AG09309 (cell line): ENCODE data around the gene KSR1.

Experiments
- DNase-seq: peaks from one replicate; pipeline ENCODE4 v3.0.0-alpha.2; 2010; ENCODE audit warnings: low read depth
- H3K4me3 ChIP-seq: 2 replicates; pipeline ENCODE4 v1.5.1; 2011; ENCODE audit warnings: mild to moderate bottlenecking, low read depth, low read length, moderate library complexity; ENCODE audit not compliant: control insufficient read depth
- TF ChIP-seq, protein P1 (sequence below): IDR thresholded peaks from 2 replicates; pipeline ENCODE4 v1.5.1; 2011; ENCODE audit warnings: mild to moderate bottlenecking, low read depth, low read length, inconsistent platforms; ENCODE audit not compliant: insufficient read depth, control insufficient read depth; ENCODE audit errors: missing control alignments

Gene KSR1

DNA sequence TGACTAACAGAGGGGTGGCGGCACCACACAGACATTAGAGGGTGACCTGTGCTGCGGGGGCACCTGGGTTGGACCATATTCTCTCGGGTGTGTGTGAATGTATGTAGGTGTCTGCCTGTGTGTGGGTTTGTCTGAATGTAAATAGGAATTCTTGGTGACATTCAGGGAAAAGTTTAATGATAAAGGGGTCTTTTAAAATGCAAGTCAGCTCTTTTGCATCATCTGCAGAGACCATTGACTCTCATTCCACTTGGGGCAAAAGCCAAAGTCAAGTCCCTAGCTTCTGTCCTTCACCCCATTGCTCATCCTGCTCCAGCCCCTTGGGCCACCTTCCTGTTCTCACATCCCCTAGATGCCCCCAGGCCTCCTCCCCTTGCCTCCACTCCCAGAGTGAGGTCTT lies 23.6 kb downstream of the KSR1 start:
- DNase-seq, result no peak
- no peak overlapping the region for H3K4me3 ChIP-seq
- TF ChIP-seq, protein P1, sequence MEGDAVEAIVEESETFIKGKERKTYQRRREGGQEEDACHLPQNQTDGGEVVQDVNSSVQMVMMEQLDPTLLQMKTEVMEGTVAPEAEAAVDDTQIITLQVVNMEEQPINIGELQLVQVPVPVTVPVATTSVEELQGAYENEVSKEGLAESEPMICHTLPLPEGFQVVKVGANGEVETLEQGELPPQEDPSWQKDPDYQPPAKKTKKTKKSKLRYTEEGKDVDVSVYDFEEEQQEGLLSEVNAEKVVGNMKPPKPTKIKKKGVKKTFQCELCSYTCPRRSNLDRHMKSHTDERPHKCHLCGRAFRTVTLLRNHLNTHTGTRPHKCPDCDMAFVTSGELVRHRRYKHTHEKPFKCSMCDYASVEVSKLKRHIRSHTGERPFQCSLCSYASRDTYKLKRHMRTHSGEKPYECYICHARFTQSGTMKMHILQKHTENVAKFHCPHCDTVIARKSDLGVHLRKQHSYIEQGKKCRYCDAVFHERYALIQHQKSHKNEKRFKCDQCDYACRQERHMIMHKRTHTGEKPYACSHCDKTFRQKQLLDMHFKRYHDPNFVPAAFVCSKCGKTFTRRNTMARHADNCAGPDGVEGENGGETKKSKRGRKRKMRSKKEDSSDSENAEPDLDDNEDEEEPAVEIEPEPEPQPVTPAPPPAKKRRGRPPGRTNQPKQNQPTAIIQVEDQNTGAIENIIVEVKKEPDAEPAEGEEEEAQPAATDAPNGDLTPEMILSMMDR, result no peak

DNA sequence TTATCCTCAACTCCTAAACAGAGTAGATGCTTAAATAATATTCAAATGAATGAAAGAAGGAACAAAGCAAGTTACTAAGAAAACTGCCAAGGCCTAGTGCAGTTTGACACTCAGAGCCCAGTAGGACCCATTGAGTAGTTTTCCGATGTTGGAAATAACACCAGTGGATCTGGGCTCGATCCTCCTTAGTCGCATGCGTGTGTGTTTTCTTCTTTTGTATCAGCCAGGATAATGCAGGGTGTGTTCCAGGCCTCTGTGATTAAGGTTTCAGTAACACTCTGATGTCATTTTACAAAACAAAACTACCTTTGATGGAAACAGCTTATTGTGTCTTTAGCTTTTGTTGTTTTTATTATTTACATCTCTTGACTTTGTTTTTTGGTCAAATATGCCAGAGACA lies 24.5 kb downstream of the KSR1 start:
- H3K4me3 ChIP-seq, result no peak overlapping the region
- no peak for DNase-seq
- TF ChIP-seq, protein P1, result no peak

DNA sequence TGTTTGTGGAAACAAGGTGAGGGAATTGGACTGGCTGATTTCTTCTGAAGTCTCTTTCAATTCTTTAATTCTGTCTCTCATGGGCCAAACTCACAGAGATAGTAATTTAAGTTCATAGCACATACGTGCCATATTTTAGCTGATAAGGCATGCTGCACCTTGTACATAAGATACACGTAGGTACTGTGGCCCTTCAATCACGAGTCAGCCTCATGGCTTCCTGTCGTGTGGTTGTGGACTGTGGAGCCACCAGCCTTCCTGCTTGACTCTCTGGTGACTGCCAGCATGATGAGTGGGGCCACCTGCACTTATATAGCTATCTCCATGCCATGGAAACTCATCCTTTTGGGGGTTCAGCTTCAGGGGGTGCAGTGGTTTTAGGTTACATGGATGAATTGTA lies 25.1 kb downstream of the KSR1 start:
- H3K4me3 ChIP-seq, result no peak overlapping the region
- TF ChIP-seq, protein P1, result no peak
- no peak for DNase-seq

DNA sequence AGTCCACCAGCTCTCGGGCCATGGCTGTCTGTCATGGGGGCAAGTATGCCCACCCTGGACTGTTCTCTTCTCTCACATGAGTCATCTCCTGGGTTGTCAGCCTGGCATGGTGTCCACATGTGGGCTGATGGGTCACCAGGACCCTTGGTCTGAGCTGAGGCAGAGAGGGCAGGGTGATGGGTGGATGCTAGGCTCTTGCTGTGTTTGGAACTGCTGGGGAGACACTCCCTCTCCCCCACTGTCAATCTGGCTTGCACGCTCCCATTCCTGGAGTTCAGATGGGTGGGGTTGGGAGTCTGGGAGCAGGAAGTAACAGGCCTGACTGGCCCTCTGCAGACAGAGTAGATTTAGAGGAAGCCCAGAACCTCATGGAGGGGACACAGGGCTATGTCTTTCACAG lies 28.9 kb downstream of the KSR1 start:
- no peak overlapping the region for H3K4me3 ChIP-seq
- TF ChIP-seq, protein P1, result no peak
- no peak for DNase-seq

DNA sequence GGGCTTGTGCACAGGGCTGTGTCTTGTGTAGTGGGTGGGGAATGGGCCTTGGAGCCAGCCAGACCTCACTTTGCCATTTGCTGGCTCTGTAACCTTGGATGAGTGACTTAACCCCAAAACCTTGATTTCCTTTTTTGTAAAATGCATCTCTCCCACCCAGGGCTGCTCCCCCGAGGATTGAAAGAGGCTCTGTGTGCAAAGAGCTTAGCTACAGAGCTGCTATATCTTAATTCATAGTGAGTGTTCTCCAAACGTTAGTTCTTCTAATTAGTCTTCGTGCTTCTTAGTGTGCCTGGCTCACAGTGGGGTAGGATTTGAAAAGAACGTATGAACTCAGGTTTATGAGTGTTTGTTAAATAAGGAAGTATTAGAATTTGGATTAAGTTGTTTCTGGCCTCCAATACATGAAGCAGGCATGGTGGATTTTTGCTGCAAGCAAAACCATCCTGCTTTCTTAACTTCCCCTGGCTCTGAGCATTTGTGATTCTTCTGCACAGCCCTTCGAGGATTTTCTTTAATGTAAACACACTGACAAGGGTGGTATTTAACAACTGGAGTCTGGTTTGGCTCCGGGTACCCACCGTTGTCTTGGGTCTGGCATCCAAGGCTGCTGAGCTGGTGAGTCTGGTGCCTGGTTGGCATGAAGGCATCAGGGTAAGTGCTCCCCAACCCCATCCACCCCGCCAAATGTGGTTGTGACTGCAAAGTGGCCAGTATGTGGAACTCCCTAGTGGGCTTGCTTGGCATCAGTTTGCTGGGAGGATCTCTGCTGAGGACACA lies 29.7 kb downstream of the KSR1 start:
- DNase-seq, result no peak
- TF ChIP-seq, protein P1, result no peak
- no peak overlapping the region for H3K4me3 ChIP-seq

DNA sequence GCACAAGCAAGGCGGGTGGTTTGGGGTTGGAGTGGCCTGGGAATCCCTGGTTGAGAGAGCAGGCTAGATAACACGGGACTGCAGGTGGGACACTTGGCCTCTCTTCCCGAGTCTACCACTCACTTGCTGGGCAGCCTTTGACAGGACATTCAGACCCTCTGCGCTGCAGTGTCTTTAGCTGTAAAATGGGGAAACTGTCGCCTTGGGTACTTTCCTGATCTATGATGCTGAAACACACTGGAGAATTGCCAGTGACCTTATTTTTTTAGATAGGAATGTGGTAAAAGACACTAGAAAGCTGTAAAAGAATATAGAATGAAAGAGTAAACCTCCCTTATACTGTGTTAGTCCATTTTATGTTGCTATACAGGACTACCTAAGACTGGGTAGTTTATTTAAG lies 30.5 kb downstream of the KSR1 start:
- no peak for DNase-seq
- no peak overlapping the region for H3K4me3 ChIP-seq
- TF ChIP-seq, protein P1, result no peak

DNA sequence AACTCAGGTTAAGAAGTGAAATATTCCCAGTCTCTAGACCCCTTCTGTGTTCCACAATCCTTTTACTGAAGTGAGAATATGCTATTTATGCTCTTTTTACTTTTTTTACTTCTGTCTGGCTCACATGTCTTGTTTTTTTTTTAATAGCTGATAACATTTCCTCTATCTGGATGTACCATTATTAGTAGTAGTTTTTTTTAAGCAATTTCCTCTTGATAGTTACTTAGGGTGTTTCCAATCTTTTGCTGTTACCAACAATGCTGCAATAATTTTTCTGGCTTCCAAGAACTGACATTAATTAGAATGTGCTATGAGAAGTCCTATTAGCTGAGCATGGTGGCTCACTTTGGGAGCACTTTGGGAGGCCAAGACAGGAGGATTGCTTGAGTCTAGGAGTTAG lies 32.0 kb downstream of the KSR1 start:
- TF ChIP-seq, protein P1, result no peak
- H3K4me3 ChIP-seq, result no peak overlapping the region
- no peak for DNase-seq
